ENCODE measurements around the gene RPS6KA5. TPM values are rescaled to one million over a fixed set of nuclear protein-coding genes. Genes with fewer than 3 reads are reported as not detected.

The RPS6KA5 gene
- total and polyA plus RNA-seq, 10 donors = 1.4 to 17.8 (median 8.5) TPM

DNA sequence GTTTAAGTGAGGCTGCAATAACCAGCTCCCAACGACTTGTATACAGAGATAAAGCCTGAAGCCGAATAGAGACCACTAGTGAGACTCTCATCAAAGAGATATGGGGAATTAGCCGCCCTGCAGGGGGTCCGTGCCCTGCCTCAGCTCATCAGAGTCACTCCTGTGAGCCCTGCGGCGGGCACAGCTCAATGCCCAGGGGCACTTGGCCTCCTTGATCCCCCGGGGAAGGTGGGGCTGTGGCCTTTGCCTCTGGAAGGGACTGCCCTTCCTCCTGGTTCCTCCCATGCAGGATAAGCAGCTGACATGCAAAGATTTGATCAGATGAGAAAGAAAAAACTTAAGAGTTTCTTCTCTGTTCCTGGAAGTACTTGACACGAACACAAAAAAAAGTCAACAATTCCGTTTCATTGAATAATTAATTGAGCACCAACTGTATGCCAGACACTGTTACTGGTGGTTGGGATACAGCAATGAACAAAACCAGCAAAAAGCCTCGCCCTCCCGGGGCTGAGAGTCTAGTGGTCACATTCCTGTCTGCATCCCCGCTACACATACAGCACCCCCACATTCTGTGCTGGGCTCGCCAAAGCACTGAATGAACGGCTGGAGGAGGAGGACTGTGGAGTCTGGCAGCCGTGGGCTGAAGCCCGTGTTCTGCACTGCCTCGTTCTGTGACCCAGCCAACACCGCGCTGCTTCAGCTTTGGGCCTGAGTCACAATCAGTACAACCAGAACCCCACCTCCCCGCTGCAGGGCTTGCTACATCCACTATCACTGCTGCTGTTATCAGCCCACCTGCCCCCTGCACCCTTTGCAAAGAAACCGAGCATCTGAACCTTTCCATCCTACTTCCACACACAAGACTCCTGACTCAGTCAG lies 254.5 kb downstream of the RPS6KA5 start:
- TF ChIP-seq CTCF (IDR thresholded peaks at IDR 0.05 in 8 of 11, conservative IDR thresholded peaks at IDR 0.05 in 3 of 11) (no peak), POLR2AphosphoS5 (IDR thresholded peaks at IDR 0.05) (peak in 1 of 3 donors; percentile 48)
- Histone ChIP-seq H3K27ac (peak overlapping the region in 5 of 8 donors; percentile 73 to 84 (median 79)), H3K9me3 (no peaks in the 10 kb centered on the region), H3K4me1 (peaks cover 5 to 74% (median 59%) of the 10 kb centered on the region in 6 donors), H3K4me3 (no peak overlapping the region), H3K27me3 (replicated peaks in 1 of 7) (no peaks in the 10 kb centered on the region), H3K36me3 (no peaks in the 10 kb centered on the region)
- intact Hi-C loops (cut with DNase I; ENCODE audit: low total_unique reads) = no loop called here
- WGBS, 5 donors = 60 to 80% (median 74%) methylated on average over 21 of the region's 21 CpGs
- no peak for DNase-seq

GRCh38 chr14:90805084-90805391 lies 255.4 kb downstream of the RPS6KA5 start:
- Histone ChIP-seq H3K27ac (peak overlapping the region in 6 of 8 donors; percentile 73 to 84 (median 76)), H3K4me1 (peaks cover 5 to 79% (median 59%) of the 10 kb centered on the region in 6 donors), H3K36me3 (no peaks in the 10 kb centered on the region), H3K27me3 (replicated peaks in 1 of 7) (no peaks in the 10 kb centered on the region), H3K9me3 (no peaks in the 10 kb centered on the region), H3K4me3 (no peak overlapping the region)
- TF ChIP-seq CTCF (IDR thresholded peaks at IDR 0.05 in 8 of 11, conservative IDR thresholded peaks at IDR 0.05 in 3 of 11) = no peak
- intact Hi-C loops (cut with DNase I; ENCODE audit: low total_unique reads) = no loop called here
- DNase-seq = no peak
- 91 to 98% (median 95%) methylated on average over 6 to 13 of the region's 13 CpGs for WGBS, 5 donors

DNA sequence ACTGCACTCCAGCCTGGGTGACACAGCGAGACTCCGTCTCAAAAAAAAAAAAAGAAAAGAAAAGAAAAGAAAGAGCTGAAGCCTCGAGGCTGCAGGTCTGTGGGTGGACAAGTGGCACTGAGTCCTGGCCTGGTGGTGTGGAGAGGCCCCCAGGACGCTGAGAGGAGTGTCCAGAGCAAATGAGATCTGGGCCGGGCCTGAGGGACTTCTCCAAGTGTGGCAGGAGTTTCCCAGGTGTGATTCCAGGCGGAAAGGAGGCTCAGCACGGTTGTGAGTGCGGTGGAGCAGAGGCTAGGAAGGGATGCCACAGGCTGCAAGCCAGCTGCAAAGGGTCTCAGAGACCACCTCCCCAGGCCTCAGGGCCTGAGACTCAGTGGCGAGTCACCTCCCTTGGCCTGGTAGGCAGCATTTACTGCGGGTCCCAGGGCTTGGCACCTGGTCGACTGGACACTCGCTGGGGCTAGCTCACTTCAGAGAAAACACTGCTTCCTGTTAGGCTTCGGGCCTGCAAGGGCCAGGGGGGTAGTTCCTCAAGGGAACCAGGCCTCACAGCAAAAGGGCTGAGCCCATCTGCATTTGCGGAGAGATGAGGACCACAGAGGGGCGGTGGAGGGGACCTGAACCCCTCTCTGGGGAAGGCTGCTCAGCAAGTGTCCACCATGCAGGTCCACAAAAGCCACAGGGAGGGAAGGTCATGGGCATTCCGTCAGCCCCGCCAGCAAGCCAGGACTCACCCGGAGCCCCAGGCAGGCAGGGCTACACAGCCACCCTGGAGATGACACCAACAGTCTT lies 256.0 kb downstream of the RPS6KA5 start:
- Histone ChIP-seq H3K27ac (peak overlapping the region; percentile 63 to 84 (median 74)), H3K27me3 (replicated peaks in 1 of 7) (no peaks in the 10 kb centered on the region), H3K36me3 (no peaks in the 10 kb centered on the region), H3K4me3 (no peak overlapping the region), H3K4me1 (peaks cover 5 to 79% (median 59%) of the 10 kb centered on the region in 6 donors), H3K9me3 (no peaks in the 10 kb centered on the region)
- intact Hi-C loops (cut with DNase I; ENCODE audit: low total_unique reads) = no loop called here
- 71 to 87% (median 75%) methylated on average over 14 to 18 of the region's 18 CpGs for WGBS, 5 donors
- DNase-seq = no peak
- TF ChIP-seq POLR2A (IDR thresholded peaks at IDR 0.05) (no peak), POLR2AphosphoS5 (IDR thresholded peaks at IDR 0.05) (no peak)

- intact Hi-C loops (cut with DNase I; ENCODE audit: low total_unique reads) = no loop called here
- Histone ChIP-seq H3K27me3 (replicated peaks in 1 of 7) (no peaks in the 10 kb centered on the region), H3K36me3 (no peaks in the 10 kb centered on the region), H3K4me1 (peaks cover 5 to 78% (median 55%) of the 10 kb centered on the region in 6 donors), H3K27ac (peak overlapping the region in 7 of 8 donors; percentile 73 to 84 (median 74)), H3K9me3 (no peaks in the 10 kb centered on the region), H3K4me3 (no peak overlapping the region)
- no peak for DNase-seq
- 71 to 85% (median 72%) methylated on average over 2 of the region's 2 CpGs for WGBS, 5 donors
- TF ChIP-seq CTCF (IDR thresholded peaks at IDR 0.05 in 8 of 11, conservative IDR thresholded peaks at IDR 0.05 in 3 of 11) (no peak), POLR2A (IDR thresholded peaks at IDR 0.05) (no peak), POLR2AphosphoS5 (IDR thresholded peaks at IDR 0.05) (no peak)
These were observed 257.2 kb downstream of the RPS6KA5 start for GRCh38 chr14:90803249-90803648.
